Measurements from ENCODE around the gene RAPSN. TPM values are rescaled to one million over a fixed set of nuclear protein-coding genes. Genes with fewer than 3 reads are reported as not detected.

The RAPSN gene
- total RNA-seq, 1 donor from 2014 or later = 0.55 TPM

DNA sequence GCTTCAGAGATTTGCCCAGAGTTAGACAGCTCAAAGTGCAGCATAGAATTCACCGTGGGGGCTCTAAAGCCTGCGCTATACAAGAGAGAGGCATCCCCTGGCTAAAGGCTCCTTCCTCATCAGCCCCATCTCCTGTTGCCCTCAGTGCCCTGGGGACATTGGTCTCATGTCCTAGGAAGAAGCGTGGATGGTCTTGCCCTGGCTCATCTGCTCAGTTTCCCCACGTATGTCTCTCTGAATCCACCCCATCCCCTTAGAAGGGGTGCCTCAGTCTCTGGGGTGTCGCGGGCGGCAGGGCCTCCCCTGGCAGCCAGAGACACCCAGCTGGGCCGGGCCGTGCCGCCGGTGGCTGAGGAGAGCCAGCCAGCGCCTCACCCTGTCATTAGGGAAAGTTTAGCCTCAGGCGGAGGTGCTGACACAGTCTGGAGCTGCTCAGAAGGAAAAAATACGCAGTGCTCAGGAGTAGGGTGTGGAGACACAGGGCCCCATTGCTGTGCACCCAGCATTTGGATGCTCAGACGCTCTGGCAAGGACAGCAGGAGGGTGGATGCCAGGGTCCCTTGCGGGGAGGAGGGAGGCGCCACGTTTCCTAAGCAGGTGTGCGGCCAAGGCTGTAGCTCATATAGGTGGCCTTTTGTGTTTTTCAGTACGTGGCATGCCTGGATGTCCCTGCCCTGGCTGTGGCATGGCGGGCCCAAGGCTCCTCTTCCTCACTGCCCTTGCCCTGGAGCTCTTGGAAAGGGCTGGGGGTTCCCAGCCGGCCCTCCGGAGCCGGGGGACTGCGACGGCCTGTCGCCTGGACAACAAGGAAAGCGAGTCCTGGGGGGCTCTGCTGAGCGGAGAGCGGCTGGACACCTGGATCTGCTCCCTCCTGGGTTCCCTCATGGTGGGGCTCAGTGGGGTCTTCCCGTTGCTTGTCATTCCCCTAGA, 39.2 kb downstream of the RAPSN start:
- DNase-seq (ENCODE audit: low spot score) = no peak

DNA sequence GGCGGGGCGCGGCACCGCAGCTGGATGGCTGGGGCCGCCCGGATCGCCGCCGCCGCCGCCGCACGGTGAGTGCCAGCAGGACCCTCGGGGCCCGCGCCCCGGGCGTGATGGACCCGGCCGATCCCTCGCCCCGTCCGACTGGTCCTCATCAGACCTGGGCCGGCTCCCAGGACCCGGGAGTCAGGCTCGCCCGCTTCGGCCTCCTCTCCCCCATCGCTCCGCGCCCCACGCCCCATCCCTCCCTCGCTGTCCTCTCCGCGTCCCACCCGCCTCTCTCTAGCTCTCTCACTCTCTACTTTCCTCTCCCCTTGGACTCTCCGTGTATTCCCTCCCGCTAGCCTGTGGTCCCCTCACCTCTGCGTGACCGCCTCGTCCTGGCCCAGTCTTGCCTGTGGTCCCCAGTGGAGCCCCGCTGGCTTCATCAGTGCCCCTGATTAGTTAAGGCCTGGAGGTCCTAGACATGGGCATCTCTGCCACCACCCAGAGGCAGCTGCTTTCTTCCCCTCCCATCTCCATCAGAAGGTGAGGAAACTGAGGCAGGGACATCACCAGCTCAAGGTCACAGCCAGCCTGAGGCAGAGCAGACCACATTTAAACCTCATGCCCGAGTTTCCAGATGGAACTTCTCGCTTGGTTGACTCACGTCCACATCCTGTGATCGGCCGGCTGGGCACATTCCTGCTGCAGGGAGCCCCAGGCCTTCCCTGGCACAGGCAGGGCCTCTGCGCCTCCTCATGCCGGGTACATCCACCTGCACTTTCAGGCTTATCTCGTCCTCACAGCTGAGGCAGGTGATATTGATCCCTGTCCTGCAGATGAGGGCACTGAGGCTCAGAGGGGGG, 40.1 kb downstream of the RAPSN start:
- no peak for DNase-seq (ENCODE audit: low spot score)

- peak; percentile 98 for DNase-seq (ENCODE audit: low spot score)
Observed at GRCh38 chr11:47407746-47408590, 41.0 kb downstream of the RAPSN start, which contains the start of gene SLC39A13. SLC39A13 (plus strand) TSS chr11:47408590; CDS start chr11:47410095, 1,505 bp downstream.

DNA sequence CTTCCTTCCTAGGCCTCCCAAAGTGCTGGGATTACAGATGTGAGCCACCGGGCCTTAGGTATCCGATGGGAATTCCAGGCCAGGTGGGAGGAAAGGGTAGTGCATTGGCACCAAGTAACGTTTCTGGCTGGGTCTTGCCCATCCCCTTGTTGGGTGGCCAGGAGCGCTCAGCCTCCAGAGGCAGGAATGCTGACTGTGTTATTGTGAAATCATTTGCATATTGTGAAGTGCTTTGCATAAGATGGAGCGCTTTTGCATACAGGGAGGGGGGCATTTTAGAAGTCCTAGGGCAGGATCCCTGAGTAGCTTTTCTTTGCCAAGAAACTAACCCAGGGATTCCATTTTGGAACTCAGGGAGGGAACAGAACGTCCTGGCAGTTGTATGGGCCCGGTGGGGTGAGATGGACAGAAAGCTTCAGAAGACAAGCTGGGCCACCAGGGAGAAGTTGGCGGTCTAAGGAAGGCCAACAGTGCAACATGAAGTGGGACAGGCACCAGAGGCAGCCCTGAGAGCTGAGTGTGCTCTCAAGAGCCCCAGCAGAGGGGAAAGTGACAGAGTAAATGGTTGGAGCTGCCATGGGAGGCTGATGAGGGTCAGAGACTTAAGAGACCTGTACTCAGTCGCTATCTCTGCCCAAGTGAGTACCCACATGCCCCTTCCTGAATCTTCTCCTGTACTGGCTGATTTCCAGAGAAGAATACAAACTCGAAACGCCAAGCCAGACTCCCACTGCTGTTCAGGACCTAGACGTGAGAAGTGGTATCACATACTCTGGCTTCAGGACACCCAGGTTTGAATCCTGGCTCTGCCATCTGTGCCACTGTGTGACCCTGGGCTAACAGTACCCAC, 41.8 kb downstream of the RAPSN start:
- no peak for DNase-seq (ENCODE audit: low spot score)

- DNase-seq (ENCODE audit: low spot score) = no peak
Observed at GRCh38 chr11:47403571-47403970, 45.4 kb downstream of the RAPSN start.

DNA sequence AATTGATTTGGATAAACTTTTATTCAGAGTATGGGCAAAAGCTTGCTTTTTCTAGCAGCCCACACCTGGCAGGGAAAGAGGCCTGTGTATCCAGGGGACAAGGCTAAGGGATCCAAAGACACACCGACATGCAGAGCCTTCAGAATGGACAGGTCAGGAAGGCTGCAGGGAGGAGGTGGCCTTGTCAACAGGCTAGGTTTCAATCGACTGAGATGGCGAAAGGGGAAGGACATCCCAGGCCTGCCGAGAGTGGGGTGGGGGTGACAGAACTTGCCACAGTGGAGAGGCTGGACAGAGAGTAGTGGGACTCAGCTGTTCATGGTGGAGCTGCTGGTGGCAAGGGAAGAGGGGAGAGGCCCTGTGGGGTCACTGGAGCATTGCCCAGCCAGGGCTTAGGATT, 45.8 kb downstream of the RAPSN start:
- DNase-seq (ENCODE audit: low spot score) = no peak

DNA sequence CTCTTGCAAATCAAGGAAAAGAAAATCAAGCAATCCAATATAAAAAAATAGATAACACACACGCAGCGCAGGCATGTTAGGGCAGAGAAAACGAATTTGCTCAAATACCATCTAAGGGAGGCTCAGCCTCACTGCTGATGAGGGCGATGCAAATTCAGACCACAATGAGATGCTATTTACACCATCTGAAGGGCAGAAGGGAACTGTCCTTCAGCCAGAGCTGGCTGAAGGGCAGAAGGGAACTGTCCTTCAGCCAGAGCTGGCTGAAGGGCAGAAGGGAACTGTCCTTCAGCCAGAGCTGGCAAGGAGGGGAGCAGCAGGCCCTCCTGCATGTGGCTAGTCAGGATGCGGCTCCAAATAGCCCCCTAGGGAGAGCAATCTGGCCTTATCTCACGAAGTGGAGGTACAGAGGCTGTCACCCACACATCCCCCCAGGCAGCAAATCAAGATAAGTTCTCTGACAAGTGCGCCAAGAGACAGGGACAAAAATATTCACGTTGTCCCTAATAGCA, 48.1 kb downstream of the RAPSN start:
- no peak for DNase-seq (ENCODE audit: low spot score)

DNA sequence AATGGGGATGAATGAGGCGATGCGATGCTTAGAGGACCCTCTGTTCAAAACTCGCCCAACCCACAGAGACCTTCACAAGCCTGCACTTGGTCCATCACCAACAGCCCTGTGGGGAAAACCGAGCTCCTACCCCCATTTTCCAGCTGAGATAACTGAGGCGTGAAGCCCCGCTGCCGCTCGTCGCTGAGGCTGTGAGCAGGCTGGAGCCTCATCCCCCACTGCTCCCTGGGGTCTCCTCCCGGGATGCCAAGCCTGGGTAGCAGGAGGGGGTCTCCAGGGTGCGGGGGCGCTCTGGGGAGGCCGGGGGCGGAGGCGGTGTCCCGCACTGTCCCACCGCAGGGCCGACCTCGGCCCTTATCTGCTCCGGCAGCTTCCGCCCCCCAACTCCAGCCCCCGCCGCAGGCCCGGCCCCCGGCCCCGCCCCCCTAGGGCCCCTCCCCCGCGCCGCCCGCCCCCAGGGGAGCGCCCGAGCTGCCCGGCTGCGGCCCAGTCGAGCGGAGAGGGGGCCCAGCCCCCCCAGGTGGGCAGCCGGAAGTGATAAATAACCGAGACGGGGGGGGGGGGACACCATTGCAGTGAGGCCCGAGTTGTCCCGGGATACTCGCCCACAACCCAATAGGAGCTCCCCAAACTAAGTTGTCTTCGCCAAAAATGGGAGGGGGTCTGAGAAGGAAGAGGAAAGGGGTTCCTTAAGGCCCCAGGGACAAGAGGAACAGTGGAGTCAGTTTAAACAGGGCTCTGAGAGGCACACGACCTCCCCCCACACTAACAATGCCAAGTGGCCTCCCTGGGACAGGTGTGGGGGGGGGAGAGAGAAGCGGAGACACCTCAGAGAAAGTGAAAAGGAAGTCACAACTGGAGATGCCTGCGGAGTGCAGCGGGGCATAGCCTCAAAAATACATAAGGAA, 48.8 kb downstream of the RAPSN start:
- DNase-seq (ENCODE audit: low spot score) = no peak

DNA sequence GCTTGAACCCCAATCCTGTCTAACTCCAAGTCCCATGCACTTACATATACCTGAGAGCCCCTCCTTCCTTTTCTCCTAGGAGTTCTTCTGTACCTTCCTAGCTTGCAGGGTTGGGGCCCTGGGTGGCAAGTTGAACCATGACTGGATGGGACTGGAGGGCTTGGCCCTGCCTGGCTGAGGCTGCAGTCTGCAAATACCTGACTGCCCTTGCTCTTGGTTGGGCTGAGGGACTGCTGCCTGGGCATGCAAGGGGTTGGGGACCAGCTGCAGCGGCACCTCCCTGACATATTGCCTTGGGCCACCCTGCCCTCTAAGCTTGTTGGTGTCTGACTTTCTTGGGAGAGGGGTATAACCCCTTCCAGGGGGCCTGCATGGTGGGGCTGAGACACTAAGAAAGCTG, 50.4 kb downstream of the RAPSN start:
- DNase-seq (ENCODE audit: low spot score) = no peak

GRCh38 chr11:47398011-47398410, 50.9 kb downstream of the RAPSN start:
- no peak for DNase-seq (ENCODE audit: low spot score)

DNA sequence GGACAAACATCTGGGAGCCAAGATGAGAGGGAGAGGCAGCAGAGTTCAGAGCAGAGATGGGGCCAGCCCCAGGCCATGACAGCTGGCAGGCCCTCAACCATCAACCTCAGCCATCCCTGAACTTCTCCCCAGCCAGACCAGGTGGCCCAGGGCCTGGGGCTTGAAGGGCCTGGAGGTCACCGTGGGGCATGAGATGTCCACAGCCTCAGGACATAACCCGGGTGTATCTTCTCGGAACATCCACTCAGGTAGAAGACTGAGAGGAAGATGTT, 53.0 kb downstream of the RAPSN start:
- DNase-seq (ENCODE audit: low spot score) = no peak

DNA sequence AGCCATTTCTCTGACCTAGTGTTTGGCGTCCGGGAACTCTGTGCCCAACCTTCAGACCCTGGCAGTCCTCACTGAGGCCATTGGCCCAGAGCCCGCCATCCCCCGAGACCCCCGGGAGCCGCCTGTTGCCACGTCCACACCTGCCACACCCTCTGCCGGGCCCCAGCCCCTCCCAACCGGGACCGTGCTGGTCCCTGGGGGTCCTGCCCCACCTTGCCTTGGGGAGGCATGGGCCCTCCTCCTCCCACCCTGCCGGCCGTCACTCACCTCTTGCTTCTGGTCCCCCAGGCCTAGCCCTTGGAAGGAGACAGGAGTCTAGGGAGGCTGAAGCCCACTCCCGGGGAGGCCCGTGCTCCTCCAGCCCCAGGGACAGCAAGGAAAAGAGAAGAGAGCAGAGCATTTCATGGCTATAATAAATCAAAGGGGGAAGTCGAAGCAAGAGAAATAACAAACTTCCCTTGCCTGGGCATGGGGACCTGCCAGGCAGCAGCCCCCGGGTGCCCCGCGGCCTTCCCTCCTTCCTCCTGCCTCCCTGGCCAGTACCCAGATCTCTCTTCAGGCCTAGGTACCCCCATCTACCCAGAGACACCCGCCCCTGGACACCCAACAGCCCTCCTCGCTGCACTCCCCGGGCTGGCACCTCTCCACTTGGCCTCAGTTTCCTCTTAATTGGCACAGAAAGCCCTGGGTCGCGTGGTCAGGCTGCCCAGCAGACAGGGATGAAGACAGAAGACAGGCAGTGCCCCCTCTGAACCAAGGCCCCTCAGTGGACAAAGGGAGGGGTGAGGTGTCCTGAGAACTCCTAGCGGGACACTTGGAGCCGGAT, 53.5 kb downstream of the RAPSN start:
- no peak for DNase-seq (ENCODE audit: low spot score)

DNA sequence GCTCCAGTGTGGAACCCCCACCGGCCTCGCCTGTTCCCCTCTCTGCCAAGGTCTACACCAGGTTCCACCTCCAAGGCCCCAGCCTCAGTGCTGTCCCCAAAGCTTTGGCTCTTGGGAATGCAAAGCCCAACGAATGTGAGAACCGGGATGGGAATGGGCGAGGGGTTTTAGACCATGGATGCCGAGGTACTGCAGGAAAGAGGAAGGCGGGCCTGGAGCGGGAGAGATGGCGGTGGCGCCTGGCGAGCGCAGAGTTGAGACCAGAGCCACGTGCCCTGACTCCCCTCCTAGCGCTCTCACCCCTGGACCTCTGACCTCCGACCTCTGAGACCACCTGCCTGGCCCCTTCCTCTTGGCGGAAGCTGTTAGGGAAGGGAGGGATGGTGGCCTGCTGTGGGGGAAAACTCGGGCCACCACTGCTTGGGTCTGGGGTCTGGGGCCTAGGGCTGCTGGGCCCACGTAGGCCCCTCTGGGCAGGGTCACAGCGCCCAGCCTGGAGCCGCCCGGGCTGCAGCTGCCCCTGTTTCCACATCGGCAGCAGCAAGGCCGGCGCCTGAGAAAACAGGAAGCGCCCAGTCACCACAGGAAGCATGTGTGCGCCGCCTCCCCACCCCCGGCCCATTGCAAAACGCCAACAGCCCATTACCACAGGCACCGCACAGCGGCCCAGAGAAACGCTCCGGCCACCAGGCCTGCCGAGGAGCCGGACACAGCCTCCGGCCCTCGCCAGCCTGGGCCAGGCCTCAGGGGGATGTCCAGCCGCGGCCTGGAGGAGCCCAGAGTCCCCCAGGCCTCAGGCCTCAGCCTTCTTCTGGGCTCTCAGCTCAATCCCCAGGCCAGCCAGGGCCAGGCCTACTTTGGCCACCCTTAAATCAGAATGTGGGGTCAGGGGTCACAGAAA, 54.4 kb downstream of the RAPSN start:
- no peak for DNase-seq (ENCODE audit: low spot score)

- no peak for DNase-seq (ENCODE audit: low spot score)
Observed at GRCh38 chr11:47394050-47394321, 55.0 kb downstream of the RAPSN start.

DNA sequence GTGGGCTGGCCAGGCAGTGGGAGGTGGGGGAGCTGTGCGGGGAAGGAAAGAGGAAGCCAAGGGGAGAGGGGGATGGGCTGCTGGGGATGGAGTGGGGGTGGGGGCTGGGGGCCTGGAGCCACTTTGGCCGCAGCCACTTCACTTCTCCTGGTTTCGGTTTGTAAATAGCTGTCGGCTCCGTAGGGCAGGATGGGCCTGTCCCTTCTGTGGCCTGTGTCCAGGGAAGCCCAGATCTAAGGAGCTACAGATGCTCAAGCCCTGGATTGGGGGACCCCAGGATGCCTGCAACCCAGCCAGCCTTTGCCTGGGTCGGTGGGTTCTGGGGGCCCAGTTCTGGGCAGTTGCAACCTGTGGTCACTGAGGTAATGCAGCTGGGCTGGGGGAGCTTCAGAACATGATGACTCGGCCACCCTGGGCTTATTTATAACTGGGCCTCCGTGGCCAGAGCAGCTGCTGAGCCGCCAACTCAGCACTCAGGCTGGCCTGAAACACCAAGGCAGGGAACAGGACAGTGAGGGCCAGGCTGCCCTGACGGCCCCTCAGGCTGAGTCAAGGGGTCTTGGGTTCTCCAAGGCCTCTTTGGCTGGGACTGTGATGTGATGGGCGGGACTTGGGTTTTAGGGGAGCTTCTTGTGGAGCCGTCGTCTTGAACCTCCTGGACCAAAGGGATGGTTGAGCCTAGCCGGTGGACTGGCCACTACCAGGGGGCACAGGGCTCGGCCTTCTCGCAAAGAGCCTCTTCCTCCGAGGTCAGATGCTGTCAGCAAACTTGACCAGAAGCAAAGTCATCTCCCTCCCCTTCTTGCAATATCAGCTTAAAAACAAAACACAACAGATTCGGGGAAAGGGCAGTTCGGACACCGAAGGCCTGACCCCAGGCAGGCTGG, 55.5 kb downstream of the RAPSN start:
- DNase-seq (ENCODE audit: low spot score) = no peak

DNA sequence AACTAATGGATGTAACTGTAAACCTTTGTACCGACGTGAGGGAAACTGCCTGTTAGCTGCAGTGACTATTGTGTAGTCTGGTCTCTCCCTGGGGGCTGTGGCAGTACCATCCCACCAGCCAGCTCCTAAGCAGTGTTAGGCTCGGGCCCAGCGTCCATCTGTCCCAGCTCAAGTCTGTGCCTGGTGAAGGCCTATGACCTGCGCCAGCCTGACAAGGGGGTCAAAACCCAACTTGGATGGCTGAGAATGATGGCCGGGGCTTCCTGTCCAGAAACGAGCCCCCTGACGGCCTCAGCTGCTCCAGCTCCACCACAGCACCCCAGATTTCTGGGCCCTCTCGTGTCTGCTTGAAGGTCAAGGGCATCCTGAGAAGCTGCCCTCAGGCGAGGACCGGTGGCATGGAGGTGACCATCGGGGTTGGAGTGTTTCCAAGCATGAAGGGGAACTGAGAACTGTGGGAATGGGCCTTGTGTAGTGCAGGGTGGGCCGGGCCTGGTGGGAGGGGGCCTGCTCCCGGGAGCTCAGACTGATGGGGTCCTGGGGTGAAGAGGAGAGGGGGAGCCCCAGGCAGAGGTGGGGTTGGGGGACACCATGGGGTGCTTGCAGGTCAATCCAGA, 56.3 kb downstream of the RAPSN start:
- DNase-seq (ENCODE audit: low spot score) = no peak
